Caco-2 (cell line): Measurements from ENCODE around the gene DNAH10. TPM values are rescaled to one million over a fixed set of nuclear protein-coding genes. Genes with fewer than 3 reads are reported as not detected.

Experiments
- BruUV-seq: library from RNA; stranded (reverse); fragments of 400-500 nt; replicated peaks from 2 replicates; lab custom pipeline; 2021; lab: Mats Ljungman, UMichigan
- CTCF ChIA-PET: fragments of 300-600 bp; sonication (Branson Sonifier 250); formaldehyde crosslinking; loops from one replicate; lab custom pipeline; 2022; ENCODE audit warnings: antibody characterized with exemption; lab: Charles Lee
- POLR2A ChIA-PET: fragments of 300-600 bp; sonication (Branson Sonifier 250); formaldehyde crosslinking; loops from one replicate; lab custom pipeline; 2022; ENCODE audit warnings: antibody characterized with exemption; lab: Charles Lee
- DNase-seq, 2 experiments: peaks; one replicate each; pipeline versions ENCODE4 v3.0.0 to v3.0.0-alpha.2; 2020 to 2022
- H3K27me3 ChIP-seq: replicated peaks from 2 replicates; pipeline ENCODE4 v1.6.0; 2011; ENCODE audit warnings: low read length; ENCODE audit not compliant: control insufficient read depth, insufficient read depth
- H3K36me3 ChIP-seq: 2 replicates; pipeline ENCODE4 v1.5.1; 2011; ENCODE audit warnings: low read length; ENCODE audit not compliant: control insufficient read depth, insufficient read depth
- H3K4me1 ChIP-seq: fragments of 250-450 bp; sonication (Bioruptor Pico); 2 replicates; pipeline ENCODE4 v1.5.1; 2020; ENCODE audit warnings: mild to moderate bottlenecking
- H3K4me3 ChIP-seq: 2 replicates; pipeline ENCODE4 v1.5.1; 2011; ENCODE audit warnings: low read depth, mild to moderate bottlenecking, control low read depth, low read length
- H3K9me3 ChIP-seq: fragments of 250-450 bp; sonication (Bioruptor Pico); 2 replicates; pipeline ENCODE4 v1.5.1; 2020; ENCODE audit warnings: mild to moderate bottlenecking, moderate library complexity
- H3K27ac Mint-ChIP-seq: one replicate; pipeline ENCODE4 v1.8.0; 2022; ENCODE audit warnings: mixed read lengths; ENCODE audit not compliant: unreplicated experiment
- H3K27me3 Mint-ChIP-seq: one replicate; pipeline ENCODE4 v1.8.0; 2022; ENCODE audit warnings: mixed read lengths; ENCODE audit not compliant: insufficient read depth, unreplicated experiment
- H3K36me3 Mint-ChIP-seq: one replicate; pipeline ENCODE4 v1.8.0; 2022; ENCODE audit warnings: mild to moderate bottlenecking, mixed read lengths; ENCODE audit not compliant: insufficient read depth, unreplicated experiment
- H3K4me1 Mint-ChIP-seq: one replicate; pipeline ENCODE4 v1.8.0; 2022; ENCODE audit warnings: low read depth, mixed read lengths; ENCODE audit not compliant: unreplicated experiment
- H3K4me3 Mint-ChIP-seq: one replicate; pipeline ENCODE4 v1.8.0; 2022; ENCODE audit warnings: mild to moderate bottlenecking, moderate library complexity, mixed read lengths; ENCODE audit not compliant: unreplicated experiment
- H3K9me3 Mint-ChIP-seq: one replicate; pipeline ENCODE4 v1.8.0; 2022; ENCODE audit warnings: mixed read lengths; ENCODE audit not compliant: unreplicated experiment
- intact Hi-C: fragments of 100-400 bp; cut with micrococcal nuclease; formaldehyde crosslinking; loops from one replicate; pipeline ENCODE4 v1.10.0; 2022; ENCODE audit not compliant: unreplicated experiment
- total RNA-seq: library from RNA; stranded (reverse); gene quantifications from 2 replicates; pipeline ENCODE4 v1.2.3, GENCODE V29; 2022
- TF ChIP-seq, protein P1 (sequence below), 2 experiments: fragments of 200-600 bp in 1 of 2; IDR thresholded peaks; 1 replicate in 1 of 2; 2 replicates in 1 of 2; pipeline versions ENCODE4 v1.5.1 to v1.8.0; 2011 to 2022; ENCODE audit warnings: antibody characterized with exemption in 1 of 2, control low read depth in 1 of 2, inconsistent platforms in 1 of 2, low read depth in 1 of 2, low read length in 1 of 2, mild to moderate bottlenecking in 1 of 2, moderate library complexity in 1 of 2; ENCODE audit not compliant: insufficient read depth in 1 of 2, severe bottlenecking in 1 of 2, unreplicated experiment in 1 of 2

DNAH10 gene
- total RNA-seq, 1 experiment from 2014 or later = 0.45 TPM

DNA sequence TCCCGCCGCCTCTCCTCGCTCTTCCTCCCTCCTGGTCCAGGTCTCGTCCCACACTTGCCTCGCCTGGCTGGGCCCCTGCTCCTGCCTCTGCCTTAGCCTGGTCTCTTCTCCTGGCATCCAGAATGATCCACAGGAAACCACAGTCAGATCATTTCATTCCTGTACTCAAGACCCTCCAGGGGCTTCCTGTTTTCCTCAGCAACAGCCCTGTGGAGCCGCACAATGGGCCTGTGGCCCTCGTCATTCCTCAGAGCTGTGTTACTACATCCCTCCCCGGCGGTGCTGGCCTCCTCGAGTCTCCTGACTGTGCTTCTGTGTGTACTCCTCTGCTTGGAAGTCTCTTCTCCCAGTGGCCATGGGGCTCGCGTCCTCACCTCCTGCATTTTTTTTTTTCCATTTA lies 29.9 kb upstream of the DNAH10 start:
- CTCF ChIA-PET = no interaction called here
- TF ChIP-seq, protein P1, sequence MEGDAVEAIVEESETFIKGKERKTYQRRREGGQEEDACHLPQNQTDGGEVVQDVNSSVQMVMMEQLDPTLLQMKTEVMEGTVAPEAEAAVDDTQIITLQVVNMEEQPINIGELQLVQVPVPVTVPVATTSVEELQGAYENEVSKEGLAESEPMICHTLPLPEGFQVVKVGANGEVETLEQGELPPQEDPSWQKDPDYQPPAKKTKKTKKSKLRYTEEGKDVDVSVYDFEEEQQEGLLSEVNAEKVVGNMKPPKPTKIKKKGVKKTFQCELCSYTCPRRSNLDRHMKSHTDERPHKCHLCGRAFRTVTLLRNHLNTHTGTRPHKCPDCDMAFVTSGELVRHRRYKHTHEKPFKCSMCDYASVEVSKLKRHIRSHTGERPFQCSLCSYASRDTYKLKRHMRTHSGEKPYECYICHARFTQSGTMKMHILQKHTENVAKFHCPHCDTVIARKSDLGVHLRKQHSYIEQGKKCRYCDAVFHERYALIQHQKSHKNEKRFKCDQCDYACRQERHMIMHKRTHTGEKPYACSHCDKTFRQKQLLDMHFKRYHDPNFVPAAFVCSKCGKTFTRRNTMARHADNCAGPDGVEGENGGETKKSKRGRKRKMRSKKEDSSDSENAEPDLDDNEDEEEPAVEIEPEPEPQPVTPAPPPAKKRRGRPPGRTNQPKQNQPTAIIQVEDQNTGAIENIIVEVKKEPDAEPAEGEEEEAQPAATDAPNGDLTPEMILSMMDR (IDR thresholded peaks at IDR 0.05; ENCODE audit: insufficient read depth in 1 of 2, low read depth in 1 of 2, low read length in 1 of 2, severe bottlenecking in 1 of 2, unreplicated experiment in 1 of 2) = no peak
- intact Hi-C loops = no loop called here
- Mint-ChIP-seq H3K9me3 (no peaks in the 10 kb centered on the region), H3K4me1 (no peaks in the 10 kb centered on the region), H3K4me3 (no peak overlapping the region), H3K27me3 (no peaks in the 10 kb centered on the region), H3K27ac (no peak overlapping the region), H3K36me3 (peaks cover 48% of the 10 kb centered on the region)
- POLR2A ChIA-PET = no interaction called here
- no peaks in the 10 kb centered on the region for H3K9me3 ChIP-seq
- H3K4me1 ChIP-seq = no peaks in the 10 kb centered on the region
- H3K4me3 ChIP-seq = no peak overlapping the region
- BruUV-seq = no TSS peak
- no peaks in the 10 kb centered on the region for H3K36me3 ChIP-seq
- no peak for DNase-seq
- H3K27me3 ChIP-seq = no peaks in the 10 kb centered on the region

DNA sequence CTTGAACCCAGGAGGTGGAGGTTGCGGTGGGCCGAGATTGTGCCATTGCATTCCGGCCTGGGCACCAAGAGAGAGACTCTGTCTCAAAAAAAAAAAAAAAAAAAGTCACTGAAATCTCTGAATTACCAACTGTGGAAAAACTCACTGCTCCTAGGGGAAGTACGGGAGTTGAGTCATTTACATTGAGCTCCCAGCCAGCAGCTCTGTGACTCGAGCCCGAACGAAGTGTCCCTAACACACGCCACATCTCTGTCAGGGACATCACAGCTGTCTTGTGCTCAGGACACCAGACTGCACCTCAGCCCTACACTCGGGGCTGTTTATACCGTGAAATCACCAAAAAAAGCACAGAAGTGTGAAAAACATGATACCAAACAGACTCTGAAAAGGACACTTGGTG lies 28.9 kb upstream of the DNAH10 start:
- Mint-ChIP-seq H3K27me3 (no peaks in the 10 kb centered on the region), H3K9me3 (no peaks in the 10 kb centered on the region), H3K4me1 (no peaks in the 10 kb centered on the region), H3K4me3 (no peak overlapping the region), H3K27ac (no peak overlapping the region), H3K36me3 (peaks cover 52% of the 10 kb centered on the region)
- no peaks in the 10 kb centered on the region for H3K9me3 ChIP-seq
- no peak for DNase-seq
- intact Hi-C loops = no loop called here
- TF ChIP-seq, protein P1 (IDR thresholded peaks at IDR 0.05; ENCODE audit: insufficient read depth in 1 of 2, low read depth in 1 of 2, low read length in 1 of 2, severe bottlenecking in 1 of 2, unreplicated experiment in 1 of 2) = no peak
- H3K36me3 ChIP-seq = no peaks in the 10 kb centered on the region
- POLR2A ChIA-PET = interaction anchor here (0.6 kb wide), 1 partner anchor 20 kb away, joined by 3 read pairs; no protein-coding TSS in a partner anchor
- CTCF ChIA-PET = interaction anchor here (0.7 kb wide), 1 partner anchor 649 kb away, joined by 3 read pairs; no protein-coding TSS in a partner anchor
- no peak overlapping the region for H3K4me3 ChIP-seq
- BruUV-seq = no TSS peak
- no peaks in the 10 kb centered on the region for H3K27me3 ChIP-seq
- no peaks in the 10 kb centered on the region for H3K4me1 ChIP-seq

DNA sequence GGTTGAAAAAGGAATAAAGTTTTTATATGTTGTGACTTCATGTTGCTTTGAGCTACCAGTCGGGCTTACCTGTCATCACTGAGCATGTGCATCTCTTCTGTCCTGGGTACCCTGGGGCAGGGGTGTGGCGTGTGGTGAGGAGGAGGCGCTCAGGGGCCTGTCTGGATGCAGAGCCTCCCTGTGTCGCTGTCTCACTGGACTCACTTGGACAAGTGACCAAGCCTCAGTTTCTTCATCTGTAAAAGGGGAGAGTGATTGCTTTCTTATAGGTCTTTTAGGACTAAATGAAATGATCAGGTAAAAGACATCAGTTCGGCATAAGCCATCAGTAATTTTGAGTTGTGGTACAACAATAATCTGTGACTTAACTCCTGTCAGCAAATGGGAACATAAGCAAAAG lies 27.8 kb upstream of the DNAH10 start:
- Mint-ChIP-seq H3K4me1 (no peaks in the 10 kb centered on the region), H3K27ac (no peak overlapping the region), H3K36me3 (peaks cover 52% of the 10 kb centered on the region), H3K4me3 (no peak overlapping the region), H3K9me3 (no peaks in the 10 kb centered on the region), H3K27me3 (no peaks in the 10 kb centered on the region)
- no peaks in the 10 kb centered on the region for H3K9me3 ChIP-seq
- TF ChIP-seq, protein P1 (IDR thresholded peaks at IDR 0.05; ENCODE audit: insufficient read depth in 1 of 2, low read depth in 1 of 2, low read length in 1 of 2, severe bottlenecking in 1 of 2, unreplicated experiment in 1 of 2) = no peak
- peaks cover 2% of the 10 kb centered on the region; the same call in 1 of the 2 replicates for H3K36me3 ChIP-seq
- no peaks in the 10 kb centered on the region for H3K27me3 ChIP-seq
- CTCF ChIA-PET = interaction anchor here (1.0 kb wide), 1 partner anchor 238 kb away, joined by 4 read pairs; the partner anchor contains the start of genes CCDC92 and ZNF664
- no peak overlapping the region for H3K4me3 ChIP-seq
- POLR2A ChIA-PET = no interaction called here
- no TSS peak for BruUV-seq
- DNase-seq = no peak
- intact Hi-C loops = no loop called here
- no peaks in the 10 kb centered on the region for H3K4me1 ChIP-seq
